B cell (primary cell): ENCODE measurements around the gene NKX6-2.

Experiments
- EZH2 ChIP-seq: IDR thresholded peaks from 2 replicates; pipeline ENCODE4 v1.6.1; 2012; ENCODE audit warnings: borderline replicate concordance, low read depth, mild to moderate bottlenecking, moderate library complexity, low read length; ENCODE audit not compliant: insufficient read depth, poor library complexity, severe bottlenecking
- TF ChIP-seq, protein P1 (sequence below): fragments of 200-600 bp; IDR thresholded peaks from one replicate; pipeline ENCODE4 v1.8.0; 2022; ENCODE audit warnings: antibody characterized with exemption, mild to moderate bottlenecking

DNA sequence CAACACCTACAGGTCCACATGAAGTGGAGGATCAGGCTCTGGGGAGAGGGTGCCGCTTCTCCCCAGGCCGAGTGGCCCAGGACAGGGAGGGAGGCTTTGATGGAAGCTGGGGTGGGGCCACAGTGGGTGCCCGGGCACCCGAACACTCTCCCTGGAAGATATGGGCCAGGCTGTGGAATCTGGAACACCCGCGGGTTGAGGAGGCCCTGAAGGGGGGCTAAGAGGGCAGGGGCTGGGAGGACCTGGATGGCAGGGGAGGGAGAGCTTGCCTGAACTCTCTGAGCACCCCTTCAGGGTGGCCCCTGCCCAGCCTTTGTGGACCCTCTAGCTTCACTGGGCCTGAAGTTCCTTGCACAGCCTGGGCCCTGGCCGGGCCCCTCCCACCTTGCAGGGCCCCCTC is 4.5 kb upstream of the NKX6-2 start:
- TF ChIP-seq, protein P1, sequence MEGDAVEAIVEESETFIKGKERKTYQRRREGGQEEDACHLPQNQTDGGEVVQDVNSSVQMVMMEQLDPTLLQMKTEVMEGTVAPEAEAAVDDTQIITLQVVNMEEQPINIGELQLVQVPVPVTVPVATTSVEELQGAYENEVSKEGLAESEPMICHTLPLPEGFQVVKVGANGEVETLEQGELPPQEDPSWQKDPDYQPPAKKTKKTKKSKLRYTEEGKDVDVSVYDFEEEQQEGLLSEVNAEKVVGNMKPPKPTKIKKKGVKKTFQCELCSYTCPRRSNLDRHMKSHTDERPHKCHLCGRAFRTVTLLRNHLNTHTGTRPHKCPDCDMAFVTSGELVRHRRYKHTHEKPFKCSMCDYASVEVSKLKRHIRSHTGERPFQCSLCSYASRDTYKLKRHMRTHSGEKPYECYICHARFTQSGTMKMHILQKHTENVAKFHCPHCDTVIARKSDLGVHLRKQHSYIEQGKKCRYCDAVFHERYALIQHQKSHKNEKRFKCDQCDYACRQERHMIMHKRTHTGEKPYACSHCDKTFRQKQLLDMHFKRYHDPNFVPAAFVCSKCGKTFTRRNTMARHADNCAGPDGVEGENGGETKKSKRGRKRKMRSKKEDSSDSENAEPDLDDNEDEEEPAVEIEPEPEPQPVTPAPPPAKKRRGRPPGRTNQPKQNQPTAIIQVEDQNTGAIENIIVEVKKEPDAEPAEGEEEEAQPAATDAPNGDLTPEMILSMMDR = no peak
- TF ChIP-seq EZH2 = no peak
